ENCODE results near the gene MTO1.
"Not testable (repeated sequence)": the region's sequence is repeated elsewhere in the genome, so short reads cannot be mapped to it uniquely, and the experiment has no call there.

MTO1 gene

DNA sequence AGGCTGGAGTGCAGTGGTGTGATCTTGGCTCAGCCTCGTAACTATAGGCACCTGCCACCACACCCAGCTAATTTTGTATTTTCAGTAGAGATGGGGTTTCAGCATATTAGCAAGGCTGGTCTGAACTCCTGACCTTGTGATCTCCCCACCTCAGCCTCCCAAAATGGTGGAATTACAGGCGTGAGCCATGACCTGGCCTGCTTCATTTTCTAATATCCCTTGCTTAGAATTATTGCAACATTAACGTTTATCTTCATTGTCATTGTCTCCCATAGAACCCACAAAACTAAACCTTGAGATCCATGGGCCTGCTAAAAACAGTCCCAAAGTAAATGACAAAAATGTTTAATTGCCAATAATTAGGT lies 53.2 kb downstream of the MTO1 start:
- H3K36me3 ChIP-seq (ENCODE audit: control insufficient read depth, insufficient read depth, low read length) = peaks cover 44% of the 10 kb centered on the region
- no peak for DNase-seq
- H3K27ac ChIP-seq (ENCODE audit: insufficient read depth, low read length, poor library complexity, severe bottlenecking) = peak overlapping the region; percentile 28
- no peaks in the 10 kb centered on the region for H3K27me3 ChIP-seq (replicated peaks; ENCODE audit: control insufficient read depth, insufficient read depth, low read length, poor library complexity, severe bottlenecking)
- H3K4me1 ChIP-seq (ENCODE audit: control insufficient read depth, insufficient read depth, low read length, poor library complexity, severe bottlenecking) = peaks cover 16% of the 10 kb centered on the region
- H3K9me3 ChIP-seq (ENCODE audit: control insufficient read depth, low read length) = no peaks in the 10 kb centered on the region
- H3K4me3 ChIP-seq (ENCODE audit: insufficient read depth, low read depth, low read length, poor library complexity, severe bottlenecking) = no peak overlapping the region

DNA sequence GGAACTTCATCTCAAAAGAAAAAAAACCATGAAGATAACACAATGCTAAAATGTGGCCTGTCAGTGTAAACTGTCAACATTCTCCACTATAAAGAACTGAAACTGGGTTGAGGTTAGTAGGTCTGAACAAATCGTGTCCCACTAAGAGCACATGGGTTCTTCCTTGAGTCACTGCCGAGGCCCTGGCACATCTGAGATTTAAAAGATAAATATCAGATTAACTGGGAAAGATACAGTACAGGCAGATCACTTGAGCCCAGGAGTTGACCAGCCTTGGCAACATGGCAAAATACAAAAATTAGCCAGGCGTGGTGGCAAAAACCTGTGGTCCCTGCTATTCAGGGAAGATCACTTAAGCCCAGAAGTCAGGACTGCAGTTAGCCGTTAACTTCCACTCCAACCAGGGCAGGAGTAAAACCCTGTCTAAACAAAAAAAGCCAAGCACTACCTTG lies 53.7 kb downstream of the MTO1 start:
- Histone ChIP-seq H3K36me3 (ENCODE audit: control insufficient read depth, insufficient read depth, low read length) (peaks cover 47% of the 10 kb centered on the region), H3K4me3 (ENCODE audit: insufficient read depth, low read depth, low read length, poor library complexity, severe bottlenecking) (no peak overlapping the region), H3K27me3 (replicated peaks; ENCODE audit: control insufficient read depth, insufficient read depth, low read length, poor library complexity, severe bottlenecking) (no peaks in the 10 kb centered on the region), H3K4me1 (ENCODE audit: control insufficient read depth, insufficient read depth, low read length, poor library complexity, severe bottlenecking) (peaks cover 16% of the 10 kb centered on the region), H3K27ac (ENCODE audit: insufficient read depth, low read length, poor library complexity, severe bottlenecking) (peak overlapping the region; percentile 28), H3K9me3 (ENCODE audit: control insufficient read depth, low read length) (no peaks in the 10 kb centered on the region)
- no peak for DNase-seq

DNA sequence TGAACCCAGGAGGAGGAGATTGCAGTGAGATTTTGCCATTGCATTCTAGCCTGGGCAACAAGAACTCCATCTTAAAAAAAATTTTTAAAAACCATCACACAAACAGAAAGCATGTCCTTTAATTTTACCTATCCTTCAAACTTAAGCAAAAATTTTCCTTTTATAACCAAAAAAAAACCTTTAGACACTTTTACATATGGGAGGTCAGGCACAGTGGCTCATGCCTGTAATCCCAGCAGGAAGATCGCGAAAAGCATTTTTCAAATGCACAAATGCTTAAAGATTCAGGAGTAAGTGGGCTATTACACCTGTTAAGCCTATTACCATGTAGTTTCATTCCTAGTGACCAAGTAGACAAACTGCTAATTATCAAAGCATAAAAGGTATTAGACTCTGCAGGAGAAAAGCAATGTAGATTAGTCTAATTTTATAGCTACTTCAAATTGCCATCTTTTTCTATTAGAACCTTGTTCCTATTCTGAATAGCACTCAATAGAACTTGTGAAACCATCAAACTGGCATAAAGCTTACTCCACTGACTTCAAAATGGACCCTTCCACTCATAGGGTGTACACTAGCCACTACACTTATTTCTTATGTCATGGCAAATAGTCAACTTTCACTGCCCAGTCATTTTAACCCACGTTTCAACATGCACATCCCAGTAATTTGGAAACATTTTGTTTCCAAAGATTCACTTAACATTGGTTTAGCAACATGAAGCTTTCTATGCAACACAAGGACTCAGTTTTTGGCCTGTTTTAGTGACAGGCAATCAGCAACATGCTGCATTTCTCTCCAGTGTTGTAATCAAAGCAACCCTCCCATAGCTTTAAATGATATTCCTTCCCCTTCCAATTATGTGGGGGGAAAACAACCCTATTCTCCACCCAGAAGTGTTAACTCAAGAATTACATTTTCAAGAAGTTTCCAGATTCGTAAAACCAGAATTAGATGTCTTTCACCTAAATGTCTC lies 55.3 kb downstream of the MTO1 start:
- Histone ChIP-seq H3K27ac (ENCODE audit: insufficient read depth, low read length, poor library complexity, severe bottlenecking) (peak overlapping the region; percentile 6), H3K4me3 (ENCODE audit: insufficient read depth, low read depth, low read length, poor library complexity, severe bottlenecking) (no peak overlapping the region), H3K27me3 (replicated peaks; ENCODE audit: control insufficient read depth, insufficient read depth, low read length, poor library complexity, severe bottlenecking) (no peaks in the 10 kb centered on the region), H3K9me3 (ENCODE audit: control insufficient read depth, low read length) (no peaks in the 10 kb centered on the region), H3K4me1 (ENCODE audit: control insufficient read depth, insufficient read depth, low read length, poor library complexity, severe bottlenecking) (peaks cover 16% of the 10 kb centered on the region), H3K36me3 (ENCODE audit: control insufficient read depth, insufficient read depth, low read length) (peaks cover 51% of the 10 kb centered on the region)
- DNase-seq = no peak

DNA sequence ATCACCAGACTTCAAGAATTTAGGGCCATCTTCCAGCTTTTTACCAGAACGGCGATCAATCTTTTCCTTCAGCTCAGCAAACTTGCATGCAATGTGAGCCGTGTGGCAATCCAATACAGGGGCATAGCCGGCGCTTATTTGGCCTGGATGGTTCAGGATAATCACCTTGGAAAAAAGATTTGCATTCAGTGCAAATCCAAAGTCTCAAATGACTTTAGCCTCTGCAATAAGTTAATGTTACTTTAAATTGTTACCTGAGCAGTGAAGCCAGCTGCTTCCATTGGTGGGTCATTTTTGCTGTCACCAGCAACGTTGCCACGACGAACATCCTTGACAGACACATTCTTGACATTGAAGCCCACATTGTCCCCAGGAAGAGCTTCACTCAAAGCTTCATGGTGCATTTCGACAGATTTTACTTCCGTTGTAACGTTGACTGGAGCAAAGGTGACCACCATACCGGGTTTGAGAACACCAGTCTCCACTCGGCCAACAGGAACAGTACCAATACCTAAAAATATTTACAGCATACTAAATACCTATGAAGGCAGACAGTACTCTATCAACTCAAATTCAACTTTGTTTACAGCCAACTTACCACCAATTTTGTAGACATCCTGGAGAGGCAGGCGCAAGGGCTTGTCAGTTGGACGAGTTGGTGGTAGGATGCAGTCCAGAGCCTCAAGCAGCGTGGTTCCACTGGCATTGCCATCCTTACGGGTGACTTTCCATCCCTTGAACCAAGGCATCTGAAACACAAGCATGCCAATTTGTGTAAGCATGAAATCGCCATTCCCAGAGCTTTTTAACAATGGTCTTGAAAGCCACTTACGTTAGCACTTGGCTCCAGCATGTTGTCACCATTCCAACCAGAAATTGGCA lies 56.8 kb downstream of the MTO1 start:
- Histone ChIP-seq H3K4me3 (ENCODE audit: insufficient read depth, low read depth, low read length, poor library complexity, severe bottlenecking) (peak overlapping the region; percentile 16), H3K4me1 (ENCODE audit: control insufficient read depth, insufficient read depth, low read length, poor library complexity, severe bottlenecking) (peaks cover 21% of the 10 kb centered on the region), H3K27ac (ENCODE audit: insufficient read depth, low read length, poor library complexity, severe bottlenecking) (peak overlapping the region; percentile 98), H3K36me3 (ENCODE audit: control insufficient read depth, insufficient read depth, low read length) (peaks cover 51% of the 10 kb centered on the region)
- H3K9me3 ChIP-seq (ENCODE audit: control insufficient read depth, low read length); DNase-seq; H3K27me3 ChIP-seq (replicated peaks; ENCODE audit: control insufficient read depth, insufficient read depth, low read length, poor library complexity, severe bottlenecking): not testable (repeated sequence)

DNA sequence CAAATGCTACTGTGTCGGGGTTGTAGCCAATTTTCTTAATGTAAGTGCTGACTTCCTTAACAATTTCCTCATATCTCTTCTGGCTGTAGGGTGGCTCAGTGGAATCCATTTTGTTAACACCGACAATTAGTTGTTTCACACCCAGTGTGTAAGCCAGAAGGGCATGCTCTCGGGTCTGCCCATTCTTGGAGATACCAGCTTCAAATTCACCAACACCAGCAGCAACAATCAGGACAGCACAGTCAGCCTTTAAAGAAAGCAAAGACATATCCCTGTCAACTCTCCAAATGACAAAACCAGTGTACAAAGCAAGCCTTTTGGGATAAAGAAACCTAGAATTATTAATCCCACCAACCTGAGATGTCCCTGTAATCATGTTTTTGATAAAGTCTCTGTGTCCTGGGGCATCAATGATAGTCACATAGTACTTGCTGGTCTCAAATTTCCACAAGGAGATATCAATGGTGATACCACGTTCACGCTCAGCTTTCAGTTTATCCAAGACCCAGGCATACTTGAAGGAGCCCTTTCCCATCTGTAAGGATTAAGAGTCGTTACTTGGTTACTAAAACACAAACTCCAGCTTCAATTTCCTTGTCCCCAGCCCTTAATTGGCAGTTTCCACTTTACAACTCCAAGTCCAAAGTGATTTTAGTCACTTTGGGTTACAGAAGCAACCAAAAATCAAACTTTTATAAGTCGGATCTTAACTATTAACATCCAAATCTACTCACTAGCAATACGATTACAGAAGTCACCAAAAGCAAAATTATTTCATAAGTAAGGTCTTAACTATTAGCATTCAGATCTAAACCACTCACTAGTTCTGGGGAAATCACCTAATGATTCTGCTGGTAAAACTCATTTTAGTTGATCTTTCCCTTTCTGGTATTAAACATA lies 57.7 kb downstream of the MTO1 start:
- Histone ChIP-seq H3K4me3 (ENCODE audit: insufficient read depth, low read depth, low read length, poor library complexity, severe bottlenecking) (peak overlapping the region; percentile 85), H3K36me3 (ENCODE audit: control insufficient read depth, insufficient read depth, low read length) (peaks cover 51% of the 10 kb centered on the region), H3K4me1 (ENCODE audit: control insufficient read depth, insufficient read depth, low read length, poor library complexity, severe bottlenecking) (peaks cover 21% of the 10 kb centered on the region), H3K27ac (ENCODE audit: insufficient read depth, low read length, poor library complexity, severe bottlenecking) (peak overlapping the region; percentile 98)
- H3K27me3 ChIP-seq (replicated peaks; ENCODE audit: control insufficient read depth, insufficient read depth, low read length, poor library complexity, severe bottlenecking); DNase-seq; H3K9me3 ChIP-seq (ENCODE audit: control insufficient read depth, low read length): not testable (repeated sequence)

DNA sequence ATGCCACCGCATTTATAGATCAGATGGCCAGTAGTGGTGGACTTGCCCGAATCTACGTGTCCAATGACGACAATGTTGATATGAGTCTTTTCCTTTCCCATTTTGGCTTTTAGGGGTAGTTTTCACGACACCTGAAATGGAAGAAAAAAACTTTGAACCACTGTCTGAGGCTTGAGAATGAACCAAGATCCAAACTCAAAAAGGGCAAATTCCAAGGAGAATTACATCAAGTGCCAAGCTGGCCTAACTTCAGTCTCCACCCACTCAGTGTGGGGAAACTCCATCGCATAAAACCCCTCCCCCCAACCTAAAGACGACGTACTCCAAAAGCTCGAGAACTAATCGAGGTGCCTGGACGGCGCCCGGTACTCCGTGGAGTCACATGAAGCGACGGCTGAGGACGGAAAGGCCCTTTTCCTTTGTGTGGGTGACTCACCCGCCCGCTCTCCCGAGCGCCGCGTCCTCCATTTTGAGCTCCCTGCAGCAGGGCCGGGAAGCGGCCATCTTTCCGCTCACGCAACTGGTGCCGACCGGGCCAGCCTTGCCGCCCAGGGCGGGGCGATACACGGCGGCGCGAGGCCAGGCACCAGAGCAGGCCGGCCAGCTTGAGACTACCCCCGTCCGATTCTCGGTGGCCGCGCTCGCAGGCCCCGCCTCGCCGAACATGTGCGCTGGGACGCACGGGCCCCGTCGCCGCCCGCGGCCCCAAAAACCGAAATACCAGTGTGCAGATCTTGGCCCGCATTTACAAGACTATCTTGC lies 58.6 kb downstream of the MTO1 start:
- Histone ChIP-seq H3K4me1 (ENCODE audit: control insufficient read depth, insufficient read depth, low read length, poor library complexity, severe bottlenecking) (peaks cover 21% of the 10 kb centered on the region), H3K36me3 (ENCODE audit: control insufficient read depth, insufficient read depth, low read length) (peaks cover 47% of the 10 kb centered on the region), H3K27ac (ENCODE audit: insufficient read depth, low read length, poor library complexity, severe bottlenecking) (peak overlapping the region; percentile 98)

DNA sequence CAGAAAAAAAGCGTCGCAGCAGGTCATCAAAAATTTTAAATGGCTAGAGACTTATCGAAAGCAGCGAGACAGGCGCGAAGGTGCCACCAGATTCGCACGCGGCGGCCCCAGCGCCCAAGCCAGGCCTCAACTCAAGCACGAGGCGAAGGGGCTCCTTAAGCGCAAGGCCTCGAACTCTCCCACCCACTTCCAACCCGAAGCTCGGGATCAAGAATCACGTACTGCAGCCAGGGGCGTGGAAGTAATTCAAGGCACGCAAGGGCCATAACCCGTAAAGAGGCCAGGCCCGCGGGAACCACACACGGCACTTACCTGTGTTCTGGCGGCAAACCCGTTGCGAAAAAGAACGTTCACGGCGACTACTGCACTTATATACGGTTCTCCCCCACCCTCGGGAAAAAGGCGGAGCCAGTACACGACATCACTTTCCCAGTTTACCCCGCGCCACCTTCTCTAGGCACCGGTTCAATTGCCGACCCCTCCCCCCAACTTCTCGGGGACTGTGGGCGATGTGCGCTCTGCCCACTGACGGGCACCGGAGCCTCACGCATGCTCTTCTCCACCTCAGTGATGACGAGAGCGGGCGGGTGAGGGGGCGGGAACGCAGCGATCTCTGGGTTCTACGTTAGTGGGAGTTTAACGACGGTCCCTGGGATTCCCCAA lies 59.3 kb downstream of the MTO1 start, which contains the start of gene EEF1A1:
Gene EEF1A1 (minus strand): TSS at position 345 of the 663 bp plus-strand sequence. CDS start 1,006 bp downstream, outside the sequence.
- Histone ChIP-seq H3K36me3 (ENCODE audit: control insufficient read depth, insufficient read depth, low read length) (peaks cover 42% of the 10 kb centered on the region), H3K4me1 (ENCODE audit: control insufficient read depth, insufficient read depth, low read length, poor library complexity, severe bottlenecking) (peaks cover 17% of the 10 kb centered on the region), H3K27me3 (replicated peaks; ENCODE audit: control insufficient read depth, insufficient read depth, low read length, poor library complexity, severe bottlenecking) (no peaks in the 10 kb centered on the region), H3K9me3 (ENCODE audit: control insufficient read depth, low read length) (no peaks in the 10 kb centered on the region), H3K27ac (ENCODE audit: insufficient read depth, low read length, poor library complexity, severe bottlenecking) (peak within 1 kb of the TSS; percentile 98), H3K4me3 (ENCODE audit: insufficient read depth, low read depth, low read length, poor library complexity, severe bottlenecking) (peak within 1 kb of the TSS; percentile 87)
- peak; percentile 99 for DNase-seq

More for the DNA sequence above, 58.6 kb downstream of the MTO1 start:
- Histone ChIP-seq H3K9me3 (ENCODE audit: control insufficient read depth, low read length) (no peaks in the 10 kb centered on the region), H3K4me3 (ENCODE audit: insufficient read depth, low read depth, low read length, poor library complexity, severe bottlenecking) (peak overlapping the region; percentile 85), H3K27me3 (replicated peaks; ENCODE audit: control insufficient read depth, insufficient read depth, low read length, poor library complexity, severe bottlenecking) (no peaks in the 10 kb centered on the region)
- peak; percentile 74 to 82 (median 78) for DNase-seq

DNA sequence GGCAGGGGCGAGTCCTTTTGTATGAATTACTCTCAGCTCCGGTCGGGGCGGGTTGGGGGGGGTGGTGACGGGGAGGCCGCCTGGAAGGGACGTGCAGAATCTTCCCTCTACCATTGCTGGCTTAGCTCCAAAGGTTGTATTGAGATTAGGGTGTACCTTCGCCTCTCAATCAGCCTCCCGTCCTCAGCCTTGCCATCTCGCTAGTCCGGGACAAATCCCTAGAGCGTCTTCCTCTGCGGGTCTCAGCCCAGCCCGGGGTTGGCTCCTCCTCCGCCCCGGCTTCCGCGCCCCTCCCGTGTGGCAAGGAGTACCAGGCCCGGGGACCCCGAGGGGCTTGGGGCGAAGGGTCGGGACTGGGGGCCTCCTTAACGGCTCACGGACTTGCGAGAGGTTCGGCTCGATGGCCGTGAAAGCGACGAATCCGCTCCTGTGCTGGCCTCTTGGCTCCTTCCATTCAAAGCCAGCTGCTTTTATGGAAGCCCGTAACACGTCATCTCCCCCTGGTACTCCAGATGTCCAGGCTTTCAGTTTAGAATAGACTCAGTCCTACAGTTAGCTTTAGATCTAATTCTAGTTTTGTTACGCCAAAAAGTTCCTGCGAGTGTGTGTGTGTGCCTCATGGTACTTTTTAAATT lies 59.9 kb downstream of the MTO1 start:
- H3K27me3 ChIP-seq (replicated peaks; ENCODE audit: control insufficient read depth, insufficient read depth, low read length, poor library complexity, severe bottlenecking) = no peaks in the 10 kb centered on the region
- peak overlapping the region; percentile 87 for H3K4me3 ChIP-seq (ENCODE audit: insufficient read depth, low read depth, low read length, poor library complexity, severe bottlenecking)
- peak overlapping the region; percentile 98 for H3K27ac ChIP-seq (ENCODE audit: insufficient read depth, low read length, poor library complexity, severe bottlenecking)
- H3K9me3 ChIP-seq (ENCODE audit: control insufficient read depth, low read length) = no peaks in the 10 kb centered on the region
- H3K4me1 ChIP-seq (ENCODE audit: control insufficient read depth, insufficient read depth, low read length, poor library complexity, severe bottlenecking) = peaks cover 17% of the 10 kb centered on the region
- peaks cover 36% of the 10 kb centered on the region for H3K36me3 ChIP-seq (ENCODE audit: control insufficient read depth, insufficient read depth, low read length)
- no peak for DNase-seq

All from effector memory CD4-positive, alpha-beta T cell (primary cell).